GM23338 (cell line): ENCODE results near the gene ZBTB20. TPM values are rescaled to one million over a fixed set of nuclear protein-coding genes. Genes with fewer than 3 reads are reported as not detected.

Source experiments
- ATAC-seq: fragments of 200-7000 bp; cut with Tn5 transposase; 3 replicates; pipeline ENCODE4 v1.9.1; 2020
- DNase-seq: peaks from one replicate; pipeline ENCODE4 v3.0.0-alpha.2; 2015; ENCODE audit warnings: low spot score
- H2AFZ ChIP-seq: fragments of 200-600 bp; sonication (generic); 2 replicates; pipeline ENCODE4 v1.8.0; 2016; ENCODE audit warnings: antibody characterized with exemption, mild to moderate bottlenecking, moderate library complexity
- H3F3A ChIP-seq: fragments of 200-600 bp; sonication (generic); replicated peaks from 2 replicates; pipeline ENCODE4 v1.8.0; 2017; ENCODE audit warnings: antibody characterized with exemption, mixed run types, low read depth
- H3K27ac ChIP-seq: fragments of 200-600 bp; sonication (generic); 2 replicates; pipeline ENCODE4 v1.6.1; 2016; ENCODE audit warnings: low read depth
- H3K27me3 ChIP-seq: fragments of 200-600 bp; sonication (generic); 2 replicates; pipeline ENCODE4 v1.8.0; 2016; ENCODE audit warnings: mild to moderate bottlenecking, mixed run types, moderate library complexity; ENCODE audit not compliant: insufficient read depth
- H3K36me3 ChIP-seq: fragments of 200-600 bp; sonication (generic); 2 replicates; pipeline ENCODE4 v1.8.0; 2016; ENCODE audit warnings: mild to moderate bottlenecking; ENCODE audit not compliant: insufficient read depth
- H3K4me1 ChIP-seq: fragments of 200-600 bp; sonication (generic); 2 replicates; pipeline ENCODE4 v1.8.0; 2016; ENCODE audit warnings: mild to moderate bottlenecking, moderate library complexity; ENCODE audit not compliant: insufficient read depth
- H3K4me2 ChIP-seq: fragments of 200-600 bp; sonication (generic); 2 replicates; pipeline ENCODE4 v1.7.1; 2017; ENCODE audit warnings: mixed run types
- H3K4me3 ChIP-seq: fragments of 200-600 bp; sonication (generic); 2 replicates; pipeline ENCODE4 v1.6.1; 2016; ENCODE audit warnings: mixed run types
- H3K79me2 ChIP-seq: fragments of 200-600 bp; sonication (generic); replicated peaks from 2 replicates; pipeline ENCODE4 v1.8.0; 2017; ENCODE audit warnings: mild to moderate bottlenecking; ENCODE audit not compliant: insufficient read depth
- H3K9me2 ChIP-seq: fragments of 200-600 bp; sonication (generic); 2 replicates; pipeline ENCODE4 v1.8.0; 2017; ENCODE audit not compliant: insufficient read depth
- H4K20me1 ChIP-seq: fragments of 200-600 bp; sonication (generic); replicated peaks from 2 replicates; pipeline ENCODE4 v1.8.0; 2017; ENCODE audit warnings: mild to moderate bottlenecking; ENCODE audit not compliant: insufficient read depth
- H3K27ac Mint-ChIP-seq: 2 replicates; pipeline ENCODE4 v1.8.0; 2020; ENCODE audit warnings: inconsistent platforms, mild to moderate bottlenecking, moderate library complexity, mixed read lengths
- H3K27me3 Mint-ChIP-seq: 3 replicates; pipeline ENCODE4 v1.8.0; 2022; ENCODE audit warnings: low read depth, mild to moderate bottlenecking, moderate library complexity, mixed read lengths, inconsistent platforms; ENCODE audit not compliant: insufficient read depth, poor library complexity
- H3K36me3 Mint-ChIP-seq: 3 replicates; pipeline ENCODE4 v1.8.0; 2021; ENCODE audit warnings: low read depth, mild to moderate bottlenecking, inconsistent platforms, moderate library complexity, mixed read lengths
- H3K4me1 Mint-ChIP-seq: 3 replicates; pipeline ENCODE4 v1.8.0; 2020; ENCODE audit warnings: mild to moderate bottlenecking, inconsistent platforms, mixed read lengths
- H3K4me3 Mint-ChIP-seq: 3 replicates; pipeline ENCODE4 v1.8.0; 2021; ENCODE audit warnings: moderate library complexity, mild to moderate bottlenecking, inconsistent platforms, mixed read lengths
- H3K9me3 Mint-ChIP-seq: 3 replicates; pipeline ENCODE4 v1.8.0; 2020; ENCODE audit warnings: moderate library complexity, mild to moderate bottlenecking, inconsistent platforms, mixed read lengths
- CTCF ChIP-seq, 2 experiments: fragments of 200-600 bp in 1 of 2; sonication (generic) in 1 of 2; conservative IDR thresholded peaks; 2 replicates each; pipeline versions ENCODE4 v1.5.1 to v1.6.1; 2016 to 2017; ENCODE audit warnings: antibody characterized with exemption in 2 of 2, low read depth in 2 of 2, mild to moderate bottlenecking in 2 of 2, moderate library complexity in 1 of 2
- EZH2 ChIP-seq: fragments of 200-600 bp; sonication (generic); IDR thresholded peaks from one replicate; pipeline ENCODE4 v1.8.0; 2017; ENCODE audit warnings: antibody characterized with exemption, mild to moderate bottlenecking, low read depth; ENCODE audit not compliant: unreplicated experiment
- EZH2phosphoT487 ChIP-seq: fragments of 200-600 bp; sonication (generic); IDR thresholded peaks from one replicate; pipeline ENCODE4 v1.8.1; 2018; ENCODE audit warnings: antibody characterized with exemption; ENCODE audit not compliant: unreplicated experiment
- JUNB ChIP-seq: IDR thresholded peaks from one replicate; pipeline ENCODE4 v1.6.1; 2016; ENCODE audit warnings: antibody characterized with exemption; ENCODE audit not compliant: unreplicated experiment
- POLR2AphosphoS5 ChIP-seq: IDR thresholded peaks from 2 replicates; pipeline ENCODE4 v1.6.1; 2016; ENCODE audit warnings: antibody characterized with exemption, low read depth
- REST ChIP-seq: IDR thresholded peaks from one replicate; pipeline ENCODE4 v1.6.1; 2018; ENCODE audit warnings: antibody characterized with exemption; ENCODE audit not compliant: unreplicated experiment
- STAT1 ChIP-seq: IDR thresholded peaks from one replicate; pipeline ENCODE4 v1.6.1; 2016; ENCODE audit warnings: antibody characterized with exemption; ENCODE audit not compliant: unreplicated experiment
- ZNF114 ChIP-seq: fragments of 250-450 bp; sonication (Bioruptor Pico); IDR thresholded peaks from 2 replicates; pipeline ENCODE4 v1.5.0; 2020; ENCODE audit warnings: mild to moderate bottlenecking, moderate library complexity
- ZNF462 ChIP-seq: fragments of 250-450 bp; sonication (Bioruptor Pico); IDR thresholded peaks from 2 replicates; pipeline ENCODE4 v1.5.0; 2020; ENCODE audit warnings: mild to moderate bottlenecking, moderate library complexity
- polyA plus RNA-seq: library from polyadenylated mRNA; unstranded; fragments of >200 nt; fragmentation: Nextera tagmentation; extraction: Ambion mirVana; gene quantifications from 2 replicates; pipeline ENCODE4 v1.2.1, GENCODE V29; 2016
- total RNA-seq: library from RNA; depleted of rRNA; stranded (reverse); fragments of >200 nt; shearing (Covaris generic); gene quantifications from 2 replicates; pipeline ENCODE4 v1.2.3, GENCODE V29; 2014

Gene ZBTB20
- total and polyA plus RNA-seq, 2 experiments from 2014 or later = 2.0 to 3.3 TPM

GRCh38 chr3:115141033-115141757 is 5.9 kb downstream of the ZBTB20 start (continued):
- TF ChIP-seq ZNF462 (CRISPR knock-in tag) (no peak), POLR2AphosphoS5 (no peak), ZNF114 (CRISPR knock-in tag) (no peak), EZH2 (no peak)

GRCh38 chr3:115139072-115139471 is 8.0 kb downstream of the ZBTB20 start:
- no peak overlapping the region for H2AFZ ChIP-seq
- H3K27me3 ChIP-seq = no peaks in the 10 kb centered on the region
- H3K27me3 Mint-ChIP-seq = no peaks in the 10 kb centered on the region
- H3F3A ChIP-seq = no peaks in the 10 kb centered on the region
- no peaks in the 10 kb centered on the region for H3K79me2 ChIP-seq
- H4K20me1 ChIP-seq = no peaks in the 10 kb centered on the region
- peaks cover 23% of the 10 kb centered on the region for H3K4me1 Mint-ChIP-seq
- no peak overlapping the region for H3K4me3 ChIP-seq
- no peak for TF ChIP-seq POLR2AphosphoS5
- no peak for TF ChIP-seq EZH2phosphoT487
- TF ChIP-seq ZNF114 (CRISPR knock-in tag) = no peak
- no peak for TF ChIP-seq CTCF (conservative IDR thresholded peaks at IDR 0.05; ENCODE audit: low read depth in 2 of 2)
- TF ChIP-seq REST = no peak
- TF ChIP-seq STAT1 = no peak
- no peak for TF ChIP-seq JUNB
- TF ChIP-seq EZH2 = no peak
- no peaks in the 10 kb centered on the region for H3K36me3 ChIP-seq
- H3K27ac ChIP-seq = no peak overlapping the region
- no peak overlapping the region for H3K4me2 ChIP-seq
- peaks cover 11% of the 10 kb centered on the region for H3K4me1 ChIP-seq
- DNase-seq = no peak
- H3K4me3 Mint-ChIP-seq = no peak overlapping the region
- ATAC-seq = no peak
- H3K9me3 Mint-ChIP-seq = no peaks in the 10 kb centered on the region
- no peak overlapping the region for H3K27ac Mint-ChIP-seq
- H3K9me2 ChIP-seq = no peaks in the 10 kb centered on the region
- no peaks in the 10 kb centered on the region for H3K36me3 Mint-ChIP-seq
